Body of pancreas (tissue), 4 donors: Measurements from ENCODE around the gene LDB1.

ENCODE experiments used
- CTCF ChIP-seq, 7 experiments: fragments of 450-650 bp in 4 of 7; fragments of 200-600 bp in 3 of 7; sonication (generic) in 3 of 7; IDR thresholded peaks; one replicate each; pipeline ENCODE4 v1.5.1; 2016 to 2019; ENCODE audit warnings: antibody characterized with exemption in 7 of 7
- POLR2A ChIP-seq, 3 donors: fragments of 450-650 bp; IDR thresholded peaks; one replicate each; pipeline ENCODE4 v1.6.1; 2016; ENCODE audit warnings: antibody characterized with exemption in 3 of 3, mild to moderate bottlenecking in 2 of 3

GRCh38 chr10:102157224-102157623 lies 37.1 kb upstream of the LDB1 start:
- TF ChIP-seq POLR2A (IDR thresholded peaks at IDR 0.05) (no peak), CTCF (IDR thresholded peaks at IDR 0.05) (no peak)
